Activated CD4-positive, alpha-beta T cell treated with anti-CD3 and anti-CD28 coated beads, Interleukin-2, amount 10 ng/mL, durations not matched to agents 24 days and 14 days (primary cell): ENCODE results near the gene EID2. TPM values are rescaled to one million over a fixed set of nuclear protein-coding genes. Genes with fewer than 3 reads are reported as not detected.

Experiments used
- DNase-seq: peaks from one replicate; pipeline ENCODE4 v3.0.0; 2022
- H3K27ac Mint-ChIP-seq: one replicate; pipeline ENCODE4 v1.8.0; 2022; ENCODE audit warnings: mild to moderate bottlenecking, mixed read lengths
- H3K27me3 Mint-ChIP-seq: one replicate; pipeline ENCODE4 v1.8.0; 2022; ENCODE audit warnings: mixed read lengths
- H3K36me3 Mint-ChIP-seq: one replicate; pipeline ENCODE4 v1.8.0; 2022; ENCODE audit warnings: low read depth, mild to moderate bottlenecking, mixed read lengths
- H3K4me1 Mint-ChIP-seq: one replicate; pipeline ENCODE4 v1.8.0; 2021; ENCODE audit warnings: mixed read lengths
- H3K4me3 Mint-ChIP-seq: one replicate; pipeline ENCODE4 v1.8.0; 2022; ENCODE audit warnings: mild to moderate bottlenecking, moderate library complexity, mixed read lengths
- H3K9me3 Mint-ChIP-seq: one replicate; pipeline ENCODE4 v1.8.0; 2021; ENCODE audit warnings: mixed read lengths
- intact Hi-C: fragments of 100-400 bp; cut with micrococcal nuclease; formaldehyde crosslinking; loops from one replicate; pipeline ENCODE4 v1.15.1; 2023
- total RNA-seq: library from RNA; stranded (reverse); gene quantifications from 2 replicates; pipeline ENCODE4 v1.2.3, GENCODE V29; 2022

Gene EID2, protein sequence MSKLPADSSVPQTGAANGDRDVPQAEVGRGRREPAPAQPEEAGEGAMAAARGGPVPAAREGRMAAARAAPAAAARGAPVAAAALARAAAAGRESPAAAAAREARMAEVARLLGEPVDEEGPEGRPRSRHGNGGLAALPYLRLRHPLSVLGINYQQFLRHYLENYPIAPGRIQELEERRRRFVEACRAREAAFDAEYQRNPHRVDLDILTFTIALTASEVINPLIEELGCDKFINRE
- total RNA-seq: 17.2 and 17.6 TPM in 2 replicates

DNA sequence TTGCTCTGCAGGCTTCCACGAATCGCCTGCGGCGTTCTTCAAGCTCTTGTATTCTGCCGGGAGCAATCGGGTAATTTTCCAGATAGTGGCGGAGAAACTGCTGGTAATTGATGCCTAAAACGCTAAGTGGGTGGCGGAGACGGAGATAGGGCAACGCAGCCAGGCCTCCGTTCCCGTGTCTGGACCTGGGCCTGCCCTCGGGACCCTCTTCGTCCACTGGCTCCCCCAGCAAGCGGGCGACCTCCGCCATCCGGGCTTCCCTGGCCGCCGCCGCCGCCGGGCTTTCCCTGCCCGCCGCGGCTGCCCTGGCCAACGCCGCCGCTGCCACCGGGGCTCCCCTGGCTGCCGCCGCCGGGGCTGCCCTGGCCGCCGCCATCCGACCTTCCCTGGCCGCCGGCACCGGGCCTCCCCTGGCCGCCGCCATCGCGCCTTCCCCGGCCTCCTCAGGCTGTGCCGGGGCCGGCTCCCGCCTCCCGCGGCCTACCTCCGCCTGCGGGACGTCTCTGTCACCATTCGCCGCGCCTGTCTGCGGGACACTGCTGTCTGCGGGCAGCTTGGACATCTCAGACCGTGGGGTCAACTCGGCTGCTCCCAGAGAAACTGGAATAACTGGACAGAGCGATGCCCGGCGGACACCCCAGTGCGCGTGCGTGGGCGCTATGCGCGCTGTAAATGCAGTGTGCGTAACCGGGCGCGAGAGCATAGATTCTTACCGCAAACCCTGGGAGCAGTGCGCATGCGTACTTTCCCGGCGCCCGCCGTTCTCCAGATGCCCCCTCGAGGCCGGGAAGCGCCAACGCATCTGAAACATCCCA lies at the start of gene EID2:
TSS of gene EID2 (minus strand) at position 644 of the 815 bp plus-strand sequence. CDS start at position 562, 82 bp downstream.
- Mint-ChIP-seq H3K27ac (peak within 1 kb of the TSS; percentile 96), H3K27me3 (peaks cover 3% of the 10 kb centered on the region), H3K9me3 (no peaks in the 10 kb centered on the region), H3K4me1 (peaks cover 42% of the 10 kb centered on the region), H3K4me3 (peak within 1 kb of the TSS; percentile 91), H3K36me3 (peaks cover 19% of the 10 kb centered on the region)
- DNase-seq: peak; percentile 98
- intact Hi-C loops: loop anchor here (5.0 kb wide), 1 partner anchor 138 kb away; no protein-coding TSS in a partner anchor

DNA sequence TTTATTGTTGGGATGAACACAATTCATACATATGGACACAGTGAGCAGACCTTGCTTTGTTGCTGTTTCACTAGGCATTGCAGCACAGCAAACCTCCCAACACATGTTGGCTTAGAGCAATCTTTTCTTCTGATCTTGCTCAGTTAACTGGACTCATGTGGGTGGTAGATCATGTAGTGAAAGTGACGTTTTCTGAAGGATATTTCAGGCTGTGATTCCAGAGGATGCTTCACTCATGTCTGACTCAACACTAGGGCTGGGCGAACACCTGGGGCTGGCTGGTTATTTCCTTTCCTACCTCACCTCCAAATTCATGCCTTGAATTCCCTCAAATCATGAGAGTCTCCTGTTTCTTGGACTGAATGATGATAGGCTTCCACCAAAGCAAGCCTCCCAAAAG lies 48.1 kb upstream of the EID2 start:
- Mint-ChIP-seq H3K9me3 (peaks cover 21% of the 10 kb centered on the region), H3K27me3 (no peaks in the 10 kb centered on the region)
- intact Hi-C loops: no loop called here

DNA sequence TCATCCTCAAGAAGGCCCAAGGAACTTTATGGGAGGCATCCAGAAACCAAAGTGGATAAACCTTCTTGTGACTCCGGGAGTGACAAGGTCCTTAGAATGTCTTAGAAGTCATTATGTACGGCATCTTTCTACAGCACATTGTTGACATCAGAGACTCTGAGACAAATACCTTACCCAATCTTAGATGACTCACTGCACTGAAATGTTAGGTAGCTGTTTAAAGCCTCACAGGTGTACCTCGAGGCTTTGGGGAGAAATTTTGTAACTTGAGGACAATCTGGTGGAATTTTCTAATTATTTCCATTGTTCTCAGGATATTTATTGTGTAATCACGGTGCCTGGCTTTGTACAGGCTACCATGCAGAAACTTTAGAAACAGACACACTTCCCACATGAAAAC lies 47.5 kb upstream of the EID2 start:
- H3K27me3 Mint-ChIP-seq: no peaks in the 10 kb centered on the region
- DNase-seq: no peak
- intact Hi-C loops: no loop called here
- H3K4me3 Mint-ChIP-seq: no peak overlapping the region
- no peaks in the 10 kb centered on the region for H3K36me3 Mint-ChIP-seq
- peaks cover 21% of the 10 kb centered on the region for H3K9me3 Mint-ChIP-seq
- H3K27ac Mint-ChIP-seq: no peak overlapping the region
- H3K4me1 Mint-ChIP-seq: peaks cover 10% of the 10 kb centered on the region

More for the DNA sequence above, 48.1 kb upstream of the EID2 start:
- H3K27ac Mint-ChIP-seq: no peak overlapping the region
- H3K4me1 Mint-ChIP-seq: peaks cover 10% of the 10 kb centered on the region
- DNase-seq: no peak
- no peak overlapping the region for H3K4me3 Mint-ChIP-seq
- no peaks in the 10 kb centered on the region for H3K36me3 Mint-ChIP-seq

DNA sequence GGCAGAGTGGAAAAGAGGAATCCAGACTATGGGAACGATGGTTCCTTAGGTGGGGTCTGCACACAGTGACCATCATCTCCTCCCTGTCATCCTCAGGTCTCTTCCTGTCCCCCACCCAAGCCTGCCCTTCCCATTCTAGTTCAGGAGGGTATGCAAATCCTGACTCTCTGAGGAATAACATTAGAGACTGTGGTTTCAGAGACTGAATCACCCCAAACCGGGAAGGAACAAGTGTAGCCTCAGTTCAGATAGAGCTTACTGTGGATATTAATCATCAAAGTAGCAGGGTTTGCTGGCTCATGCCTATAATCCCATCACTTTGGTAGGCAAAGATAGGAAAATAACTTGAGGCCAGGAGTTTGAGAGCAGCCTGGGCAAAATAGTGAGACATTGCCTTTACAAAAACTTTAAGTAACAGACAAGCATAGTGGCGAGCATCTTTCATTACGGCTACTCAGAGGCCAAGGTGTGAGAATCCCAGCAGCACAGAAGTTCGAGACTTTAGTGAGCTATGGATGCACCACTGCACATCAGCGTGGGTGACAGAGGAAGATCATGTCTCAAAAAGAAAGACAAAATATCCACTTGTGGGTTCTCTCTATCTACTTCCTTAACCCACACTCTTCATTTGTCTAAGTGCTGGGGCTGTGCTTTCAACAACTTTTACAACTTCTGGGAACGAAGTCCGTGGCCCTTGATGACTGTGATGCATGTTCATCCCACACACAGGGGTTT lies 43.1 kb upstream of the EID2 start:
- DNase-seq: no peak
- Mint-ChIP-seq H3K36me3 (no peaks in the 10 kb centered on the region), H3K27ac (no peak overlapping the region)

DNA sequence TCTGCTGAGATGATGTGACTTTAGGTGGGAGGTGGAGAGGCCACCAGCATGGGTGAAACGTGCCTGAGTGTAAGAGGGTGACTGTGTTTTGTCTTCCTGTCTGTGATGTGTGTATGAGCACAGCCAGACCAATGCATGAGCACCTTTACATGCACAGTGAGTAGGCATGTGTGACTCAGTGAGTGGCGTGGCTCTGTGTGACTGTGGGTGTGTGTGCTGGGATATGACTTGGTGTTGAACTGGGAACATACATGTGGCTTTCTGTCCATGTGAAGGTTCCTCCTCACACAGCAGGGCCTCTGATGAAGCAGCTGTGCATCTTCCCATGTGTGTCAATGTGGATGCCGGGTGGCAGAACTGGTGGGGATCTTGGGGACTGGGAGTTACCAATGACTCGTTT lies 42.5 kb upstream of the EID2 start:
- no peaks in the 10 kb centered on the region for H3K36me3 Mint-ChIP-seq
- H3K9me3 Mint-ChIP-seq: peaks cover 27% of the 10 kb centered on the region
- intact Hi-C loops: no loop called here
- peaks cover 1% of the 10 kb centered on the region for H3K27me3 Mint-ChIP-seq
- no peak overlapping the region for H3K4me3 Mint-ChIP-seq
- peaks cover 10% of the 10 kb centered on the region for H3K4me1 Mint-ChIP-seq
- peak; percentile 53 for DNase-seq
- H3K27ac Mint-ChIP-seq: no peak overlapping the region

More for the DNA sequence above, 43.1 kb upstream of the EID2 start:
- intact Hi-C loops: no loop called here
- H3K27me3 Mint-ChIP-seq: no peaks in the 10 kb centered on the region
- H3K4me1 Mint-ChIP-seq: peaks cover 10% of the 10 kb centered on the region
- H3K4me3 Mint-ChIP-seq: no peak overlapping the region
- H3K9me3 Mint-ChIP-seq: peaks cover 28% of the 10 kb centered on the region

DNA sequence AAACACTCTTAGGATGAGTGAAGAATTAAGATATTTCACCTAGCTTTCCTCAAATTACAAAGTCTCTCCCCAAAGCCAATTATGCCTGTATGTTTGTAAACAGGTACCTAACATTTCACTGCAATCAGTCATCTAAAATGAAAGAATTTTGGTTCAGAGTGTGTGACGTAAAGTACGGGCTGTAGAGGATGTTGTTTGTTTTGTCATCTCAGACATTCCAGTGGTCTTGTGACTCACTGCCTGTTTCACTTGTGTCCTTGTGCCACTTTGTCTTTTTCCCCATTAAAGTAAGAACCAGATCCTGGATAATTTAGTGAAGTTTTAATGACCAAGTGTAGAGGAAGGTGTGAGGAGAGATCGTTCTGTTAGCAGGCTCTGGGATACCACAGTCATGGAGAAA lies 28.6 kb upstream of the EID2 start:
- Mint-ChIP-seq H3K4me1 (peaks cover 5% of the 10 kb centered on the region), H3K27ac (no peak overlapping the region), H3K27me3 (peaks cover 10% of the 10 kb centered on the region), H3K9me3 (peaks cover 4% of the 10 kb centered on the region), H3K4me3 (no peak overlapping the region), H3K36me3 (no peaks in the 10 kb centered on the region)
- intact Hi-C loops: no loop called here
- peak; percentile 48 for DNase-seq

DNA sequence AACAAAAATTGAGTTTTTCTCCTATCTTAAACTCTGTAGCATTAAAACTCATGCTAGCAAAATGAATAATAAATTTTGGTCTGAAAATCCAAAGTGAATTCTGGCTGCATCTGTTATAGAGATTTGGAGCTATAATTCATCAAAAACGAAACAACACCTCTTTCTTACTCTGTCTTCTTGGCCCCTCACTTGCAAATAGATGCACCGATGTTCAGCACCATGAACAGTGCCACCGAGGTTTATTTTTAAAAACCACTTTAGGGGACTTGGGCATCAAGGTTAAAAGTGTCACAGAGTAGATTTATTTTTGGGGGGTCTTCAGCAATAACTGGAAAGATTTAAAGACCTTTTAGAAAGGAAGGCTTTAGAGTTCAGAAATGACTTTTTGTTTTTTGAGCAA lies 26.1 kb upstream of the EID2 start:
- no peaks in the 10 kb centered on the region for H3K36me3 Mint-ChIP-seq
- peaks cover 5% of the 10 kb centered on the region for H3K4me1 Mint-ChIP-seq
- H3K27ac Mint-ChIP-seq: no peak overlapping the region
- no peak overlapping the region for H3K4me3 Mint-ChIP-seq
- intact Hi-C loops: no loop called here
- peaks cover 5% of the 10 kb centered on the region for H3K27me3 Mint-ChIP-seq
- H3K9me3 Mint-ChIP-seq: no peaks in the 10 kb centered on the region
- peak; percentile 40 for DNase-seq

DNA sequence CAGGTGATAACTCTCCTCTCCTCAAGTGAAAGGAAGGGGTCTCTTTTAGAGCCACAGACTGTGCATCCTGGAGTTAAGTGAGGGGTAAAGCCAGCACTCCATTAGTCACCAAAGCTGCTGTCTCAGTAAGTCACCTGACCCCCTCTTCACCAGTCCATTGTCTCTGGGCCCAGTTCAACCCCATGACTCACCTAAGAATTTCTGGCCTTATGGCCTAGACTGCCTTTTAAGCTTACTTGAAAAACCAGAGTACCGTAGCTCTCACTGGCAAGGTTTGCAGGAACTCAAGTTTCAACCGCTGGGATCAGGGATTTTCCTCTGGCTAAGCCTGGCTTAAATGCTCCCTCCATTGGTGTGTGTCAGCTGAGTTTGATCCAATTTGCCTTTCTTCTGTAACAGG lies 23.4 kb upstream of the EID2 start:
- no peak for DNase-seq
- intact Hi-C loops: no loop called here
- Mint-ChIP-seq H3K4me1 (peaks cover 11% of the 10 kb centered on the region), H3K9me3 (no peaks in the 10 kb centered on the region), H3K36me3 (no peaks in the 10 kb centered on the region), H3K27ac (no peak overlapping the region), H3K27me3 (peaks cover 1% of the 10 kb centered on the region), H3K4me3 (no peak overlapping the region)

DNA sequence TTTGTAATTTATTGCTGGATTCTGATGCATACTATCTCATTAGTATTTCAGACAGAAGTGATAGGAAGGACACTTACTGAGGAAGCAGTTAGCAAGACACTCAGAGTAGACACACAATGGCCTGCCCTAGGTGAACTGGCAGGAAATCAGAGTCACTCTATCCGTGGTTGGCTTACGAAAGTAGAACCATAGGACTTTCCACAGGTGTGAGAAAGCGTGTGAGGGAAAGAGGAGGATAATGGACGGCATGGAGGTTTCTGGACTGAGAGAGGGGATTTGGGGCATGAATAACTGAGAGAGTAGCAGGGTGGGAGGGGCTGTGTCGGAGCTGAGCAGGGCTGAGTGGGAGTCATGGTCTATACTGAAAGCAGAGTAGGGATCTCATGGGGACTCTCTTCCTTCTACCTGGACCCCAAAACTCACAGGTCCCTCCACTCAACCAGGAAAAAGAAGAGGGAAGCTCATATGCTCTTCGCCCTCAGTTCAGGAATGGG lies 18.7 kb upstream of the EID2 start:
- Mint-ChIP-seq H3K27ac (peak overlapping the region; percentile 85), H3K27me3 (no peaks in the 10 kb centered on the region), H3K4me3 (peak overlapping the region; percentile 72), H3K4me1 (peaks cover 23% of the 10 kb centered on the region), H3K36me3 (no peaks in the 10 kb centered on the region), H3K9me3 (no peaks in the 10 kb centered on the region)
- intact Hi-C loops: loop anchor here (10.0 kb wide), 2 partner anchors 206 to 286 kb away; partner anchors contain the start of gene FBL
- DNase-seq: peak; percentile 74

DNA sequence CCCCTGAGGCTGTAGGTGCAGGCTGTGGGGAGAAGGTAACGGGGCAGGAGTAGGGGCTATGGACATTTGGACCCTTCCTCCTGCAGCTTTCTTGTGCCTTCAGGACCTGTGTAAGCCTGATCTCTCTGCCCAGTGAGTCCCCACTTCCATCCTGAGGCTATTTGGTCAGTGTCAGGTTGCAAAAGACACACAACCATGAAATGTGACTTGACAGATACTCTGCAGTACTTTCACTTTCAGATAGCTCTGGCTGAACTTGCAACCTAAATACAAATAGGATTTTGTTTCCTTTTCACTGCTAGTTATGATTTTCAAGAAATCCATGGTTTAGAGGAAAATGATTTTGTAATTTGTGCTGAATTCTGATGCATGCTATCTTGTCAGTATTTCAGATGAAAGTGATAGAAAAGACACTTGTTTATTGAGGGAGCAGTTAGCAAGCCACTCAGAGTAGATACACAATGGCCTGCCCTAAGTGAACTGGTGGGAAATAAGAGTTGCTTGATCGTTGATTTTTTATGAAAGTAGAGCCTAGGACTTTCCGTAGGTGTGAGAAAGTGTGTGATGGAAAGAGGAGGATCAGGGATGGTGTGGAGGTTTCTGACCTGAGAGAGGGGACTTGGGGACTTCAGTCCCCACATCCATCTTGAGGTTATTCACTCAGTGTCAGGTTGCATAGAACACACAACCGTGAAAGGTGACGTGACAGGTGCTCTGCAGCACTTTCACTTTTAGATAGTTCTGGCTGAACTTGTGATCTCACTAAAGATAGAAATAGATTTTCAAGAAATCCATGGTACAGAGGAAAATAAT lies 18.1 kb upstream of the EID2 start:
- Mint-ChIP-seq H3K9me3 (no peaks in the 10 kb centered on the region), H3K4me1 (peaks cover 29% of the 10 kb centered on the region), H3K36me3 (no peaks in the 10 kb centered on the region), H3K4me3 (peak overlapping the region; percentile 72), H3K27me3 (no peaks in the 10 kb centered on the region), H3K27ac (peak overlapping the region; percentile 85)
- intact Hi-C loops: loop anchor here (10.0 kb wide), 2 partner anchors 207 to 287 kb away; partner anchors contain the start of gene FBL
- DNase-seq: peak; percentile 76

DNA sequence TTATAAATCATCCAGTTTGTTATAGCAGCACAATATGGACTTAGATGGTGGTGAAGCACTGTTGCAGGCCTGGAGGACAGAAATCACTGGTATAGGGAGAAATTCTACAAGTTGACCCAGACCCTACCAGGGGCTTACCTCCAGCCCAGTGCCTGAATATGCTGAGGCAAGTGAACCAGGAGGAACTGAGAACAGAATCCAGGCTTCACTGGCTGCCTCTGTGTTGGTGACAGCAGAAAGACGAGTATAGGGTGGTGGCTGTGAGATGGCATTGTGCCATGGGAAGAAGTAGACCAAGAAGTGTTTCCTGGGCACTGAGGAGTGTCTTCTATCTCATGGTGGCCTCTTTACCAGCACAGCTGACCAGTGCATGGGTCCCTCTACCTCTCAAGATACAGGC lies 15.9 kb upstream of the EID2 start:
- Mint-ChIP-seq H3K27ac (no peak overlapping the region), H3K4me3 (no peak overlapping the region), H3K27me3 (no peaks in the 10 kb centered on the region), H3K36me3 (no peaks in the 10 kb centered on the region), H3K4me1 (peaks cover 42% of the 10 kb centered on the region), H3K9me3 (no peaks in the 10 kb centered on the region)
- intact Hi-C loops: loop anchor here (10.0 kb wide), 2 partner anchors 209 to 289 kb away; partner anchors contain the start of gene FBL
- peak; percentile 49 for DNase-seq

DNA sequence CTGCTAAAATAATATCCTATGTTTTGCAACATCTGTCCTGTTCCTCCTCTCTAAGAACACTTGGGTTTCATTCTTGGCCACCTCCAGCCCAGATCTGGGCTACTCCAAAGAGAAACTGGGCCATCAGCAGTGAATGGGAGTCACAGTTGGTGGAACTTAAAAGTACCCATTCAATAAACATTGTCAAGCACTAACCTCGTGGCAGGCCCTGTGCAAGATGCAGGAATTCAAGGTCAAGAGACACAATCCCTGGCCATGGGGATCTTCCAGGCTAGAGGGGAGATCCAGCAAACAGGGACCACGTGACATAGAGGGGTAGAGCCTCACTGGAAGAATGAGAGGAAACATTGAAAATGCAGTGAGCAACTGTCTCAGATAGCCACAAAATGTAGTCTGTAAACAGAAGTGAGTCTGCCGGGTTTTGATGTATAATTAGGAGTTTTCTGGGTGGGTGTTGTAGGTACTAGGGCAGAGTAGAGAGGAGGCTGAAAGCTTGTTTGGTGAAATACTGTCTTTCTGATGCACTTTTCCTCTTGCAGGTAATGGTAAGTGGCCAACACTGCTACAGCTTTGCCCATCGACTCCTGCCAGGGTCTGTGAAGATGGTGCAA lies 14.8 kb upstream of the EID2 start:
- H3K9me3 Mint-ChIP-seq: no peaks in the 10 kb centered on the region
- no peaks in the 10 kb centered on the region for H3K36me3 Mint-ChIP-seq
- H3K27ac Mint-ChIP-seq: no peak overlapping the region
- H3K4me1 Mint-ChIP-seq: peaks cover 42% of the 10 kb centered on the region
- no peak overlapping the region for H3K4me3 Mint-ChIP-seq
- H3K27me3 Mint-ChIP-seq: no peaks in the 10 kb centered on the region
- intact Hi-C loops: loop anchor here (10.0 kb wide), 2 partner anchors 210 to 290 kb away; partner anchors contain the start of gene FBL
- peak; percentile 50 for DNase-seq
